Brain microvascular endothelial cell (primary cell): ENCODE results near the gene FASLG.

ENCODE experiments used
- DNase-seq: peaks from one replicate; pipeline ENCODE4 v3.0.0-alpha.2; 2020
- H3K27ac ChIP-seq: fragments of 250-450 bp; sonication (Bioruptor Pico); 2 replicates; pipeline ENCODE4 v1.5.1; 2020; ENCODE audit warnings: mild to moderate bottlenecking, moderate library complexity
- H3K27me3 ChIP-seq: fragments of 250-450 bp; sonication (Bioruptor Pico); replicated peaks from 2 replicates; pipeline ENCODE4 v1.5.1; 2020; ENCODE audit warnings: mild to moderate bottlenecking
- H3K36me3 ChIP-seq: fragments of 250-450 bp; sonication (Bioruptor Pico); replicated peaks from 2 replicates; pipeline ENCODE4 v1.5.1; 2020; ENCODE audit warnings: mild to moderate bottlenecking
- H3K4me3 ChIP-seq: 2 replicates; pipeline ENCODE4 v1.5.1; 2011; ENCODE audit warnings: low read depth, mild to moderate bottlenecking, control low read depth, low read length, moderate library complexity
- in situ Hi-C: cut with HindIII; loops from 2 replicates; pipeline ENCODE4 v1.10.0; 2017; ENCODE audit warnings: low sequenced_read_pairs, low pct_ligation_motif_present
- TF ChIP-seq, protein P1 (sequence below): IDR thresholded peaks from 2 replicates; pipeline ENCODE4 v1.5.1; 2011; ENCODE audit warnings: low read depth, mild to moderate bottlenecking, moderate library complexity, low read length, control low read depth, inconsistent platforms; ENCODE audit errors: missing control alignments

FASLG gene

DNA sequence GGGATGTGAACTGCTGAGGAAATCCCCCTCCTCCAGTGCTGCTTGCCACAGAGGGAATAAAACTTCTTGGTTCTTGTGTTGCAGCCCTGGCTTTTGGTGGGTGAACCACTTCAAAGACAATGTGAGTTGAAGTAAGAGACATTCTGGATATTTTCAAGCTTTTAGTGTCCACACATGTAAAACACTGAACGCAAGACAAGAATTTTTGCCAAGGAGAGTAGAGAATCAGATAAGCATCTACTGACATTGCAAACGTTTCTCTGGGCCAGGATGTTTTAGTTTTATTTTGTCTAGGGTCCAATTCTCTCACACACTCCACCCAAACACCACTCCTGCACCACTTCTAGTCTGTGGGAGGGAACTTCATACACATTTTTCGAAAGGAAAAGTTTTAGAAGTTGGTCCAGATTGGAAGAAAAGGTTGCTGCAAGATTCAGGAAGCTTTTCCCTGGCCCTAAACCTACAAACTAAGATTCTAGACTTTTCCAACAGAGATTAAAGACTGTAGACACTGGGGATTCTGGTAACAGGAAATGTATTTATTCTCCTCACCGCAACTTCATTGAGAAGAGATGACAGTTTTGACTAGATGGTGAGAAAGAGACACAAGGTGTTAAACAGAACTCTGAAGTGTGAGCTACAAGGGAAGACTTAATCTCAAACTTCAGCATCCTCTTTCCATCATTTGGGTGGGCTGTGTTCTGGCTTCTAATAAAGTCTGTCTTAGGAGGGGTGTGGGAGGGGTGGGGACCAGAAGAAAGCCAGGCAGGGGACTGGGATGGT lies 16.1 kb downstream of the FASLG start:
- Histone ChIP-seq H3K27ac (no peak overlapping the region), H3K27me3 (no peaks in the 10 kb centered on the region), H3K36me3 (no peaks in the 10 kb centered on the region), H3K4me3 (no peak overlapping the region)
- TF ChIP-seq, protein P1, sequence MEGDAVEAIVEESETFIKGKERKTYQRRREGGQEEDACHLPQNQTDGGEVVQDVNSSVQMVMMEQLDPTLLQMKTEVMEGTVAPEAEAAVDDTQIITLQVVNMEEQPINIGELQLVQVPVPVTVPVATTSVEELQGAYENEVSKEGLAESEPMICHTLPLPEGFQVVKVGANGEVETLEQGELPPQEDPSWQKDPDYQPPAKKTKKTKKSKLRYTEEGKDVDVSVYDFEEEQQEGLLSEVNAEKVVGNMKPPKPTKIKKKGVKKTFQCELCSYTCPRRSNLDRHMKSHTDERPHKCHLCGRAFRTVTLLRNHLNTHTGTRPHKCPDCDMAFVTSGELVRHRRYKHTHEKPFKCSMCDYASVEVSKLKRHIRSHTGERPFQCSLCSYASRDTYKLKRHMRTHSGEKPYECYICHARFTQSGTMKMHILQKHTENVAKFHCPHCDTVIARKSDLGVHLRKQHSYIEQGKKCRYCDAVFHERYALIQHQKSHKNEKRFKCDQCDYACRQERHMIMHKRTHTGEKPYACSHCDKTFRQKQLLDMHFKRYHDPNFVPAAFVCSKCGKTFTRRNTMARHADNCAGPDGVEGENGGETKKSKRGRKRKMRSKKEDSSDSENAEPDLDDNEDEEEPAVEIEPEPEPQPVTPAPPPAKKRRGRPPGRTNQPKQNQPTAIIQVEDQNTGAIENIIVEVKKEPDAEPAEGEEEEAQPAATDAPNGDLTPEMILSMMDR = no peak
- DNase-seq = no peak
- in situ Hi-C loops = no loop called here

DNA sequence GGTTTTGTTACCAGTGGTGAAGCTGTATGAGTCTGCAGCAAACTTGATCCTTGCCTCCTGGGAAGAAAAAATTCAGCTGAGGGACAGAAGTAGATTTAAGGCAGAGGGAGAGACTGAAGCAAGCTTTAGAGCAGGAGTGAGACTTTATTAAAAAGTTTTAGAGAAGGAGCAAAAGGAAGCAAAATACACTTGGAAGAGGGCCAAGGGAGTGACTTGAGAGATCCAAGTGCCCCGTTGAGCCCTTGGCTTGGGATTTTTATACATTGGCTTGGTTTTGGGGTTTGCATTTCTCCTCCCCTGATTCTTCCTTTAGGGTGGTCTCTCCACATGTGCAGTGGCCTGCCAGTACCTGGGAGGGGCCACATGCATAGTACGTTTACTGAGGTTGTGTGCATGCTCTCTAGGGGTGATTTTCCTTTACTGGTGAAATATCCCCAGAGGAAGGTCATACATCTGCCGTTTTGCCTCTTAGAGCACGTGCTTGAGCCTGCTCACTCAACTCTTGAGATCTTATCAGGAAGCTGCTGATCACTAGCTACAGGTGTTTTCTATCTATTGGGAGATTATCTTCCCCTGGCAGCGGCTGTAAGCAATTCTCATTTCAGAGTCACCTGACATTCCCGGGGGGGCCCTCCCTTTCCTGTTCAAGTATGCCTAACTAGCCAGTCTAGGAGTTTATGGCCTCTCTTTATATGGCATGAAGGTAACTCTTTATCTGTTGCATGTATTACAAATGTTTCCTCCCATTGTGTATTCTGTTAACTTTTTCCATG lies 20.3 kb downstream of the FASLG start:
- Histone ChIP-seq H3K36me3 (no peaks in the 10 kb centered on the region), H3K4me3 (no peak overlapping the region), H3K27ac (no peak overlapping the region), H3K27me3 (no peaks in the 10 kb centered on the region)
- no peak for DNase-seq
- TF ChIP-seq, protein P1 = no peak
- in situ Hi-C loops = no loop called here

DNA sequence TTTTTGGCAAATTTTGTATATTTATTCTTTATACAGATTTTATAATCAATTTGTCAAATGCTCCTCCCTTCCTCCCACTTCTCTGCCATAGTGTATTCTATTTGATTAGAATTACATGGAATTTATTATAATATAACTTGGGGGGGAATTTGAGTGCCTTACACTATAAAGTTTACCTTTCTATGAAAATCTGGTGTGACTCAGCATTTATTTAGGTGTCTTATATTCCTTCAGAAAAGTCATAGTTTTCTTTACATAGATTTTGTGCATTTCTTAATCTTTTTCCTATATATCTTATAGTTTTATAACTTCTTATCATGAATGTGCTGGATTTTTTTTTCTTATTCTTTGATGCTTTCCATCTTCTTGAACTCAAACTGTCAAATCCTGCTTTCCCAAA lies 21.3 kb downstream of the FASLG start:
- Histone ChIP-seq H3K36me3 (no peaks in the 10 kb centered on the region), H3K27ac (no peak overlapping the region), H3K4me3 (no peak overlapping the region), H3K27me3 (no peaks in the 10 kb centered on the region)
- in situ Hi-C loops = no loop called here
- no peak for DNase-seq
- TF ChIP-seq, protein P1 = no peak

DNA sequence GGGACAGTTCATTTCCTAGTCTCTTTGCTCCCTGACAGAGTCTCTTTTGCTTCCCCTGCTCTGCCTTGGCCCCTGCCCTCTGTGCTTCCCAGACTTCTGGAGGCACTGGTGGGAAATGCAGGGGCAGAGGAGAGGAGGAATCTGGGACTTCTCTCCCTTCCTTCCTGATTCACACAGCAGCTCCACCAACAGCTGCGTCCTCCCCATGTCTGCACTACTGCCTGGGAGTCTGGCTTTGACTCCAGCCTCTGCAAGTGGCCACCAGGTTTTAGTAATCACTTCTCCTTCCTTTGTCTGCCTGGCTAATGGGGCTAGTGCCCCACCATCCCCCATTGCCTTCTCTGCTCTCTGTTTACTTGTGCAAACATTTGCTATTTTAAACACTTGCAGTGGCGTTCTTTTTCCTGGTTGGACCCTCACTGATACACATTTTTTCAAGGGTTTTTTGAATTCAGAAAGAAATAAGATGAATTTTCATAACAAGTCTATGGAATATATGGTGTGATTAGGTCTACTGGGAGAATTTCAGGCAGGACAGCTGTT lies 21.9 kb downstream of the FASLG start:
- no peak overlapping the region for H3K27ac ChIP-seq
- H3K27me3 ChIP-seq = no peaks in the 10 kb centered on the region
- H3K36me3 ChIP-seq = no peaks in the 10 kb centered on the region
- TF ChIP-seq, protein P1 = no peak
- in situ Hi-C loops = no loop called here
- H3K4me3 ChIP-seq = no peak overlapping the region
- no peak for DNase-seq

DNA sequence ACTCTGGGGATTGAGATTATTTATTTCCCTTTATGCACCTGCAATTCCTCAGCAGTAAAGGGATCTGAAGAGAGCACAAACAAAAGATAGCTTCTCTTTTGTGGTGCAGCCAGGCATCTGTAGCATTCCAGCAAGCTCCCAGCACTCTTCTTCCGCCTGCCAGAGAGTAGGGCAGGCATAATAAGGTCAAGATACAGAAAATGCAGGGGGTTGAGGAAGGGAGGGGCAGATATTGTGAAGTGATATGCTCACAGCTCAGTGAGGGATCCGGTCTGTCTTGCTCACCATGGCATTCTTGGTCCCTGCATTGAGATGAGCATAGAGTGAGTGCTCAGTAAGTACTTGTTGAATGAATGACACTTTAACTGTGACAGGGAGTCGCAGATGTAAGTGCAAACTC lies 23.9 kb downstream of the FASLG start:
- Histone ChIP-seq H3K4me3 (no peak overlapping the region), H3K36me3 (no peaks in the 10 kb centered on the region), H3K27ac (no peak overlapping the region), H3K27me3 (no peaks in the 10 kb centered on the region)
- TF ChIP-seq, protein P1 = no peak
- DNase-seq = no peak
- in situ Hi-C loops = no loop called here
